CD4-positive, alpha-beta T cell (primary cell): ENCODE measurements around the gene MAP1LC3B. TPM values are rescaled to one million over a fixed set of nuclear protein-coding genes. Genes with fewer than 3 reads are reported as not detected.

Experiments used
- ATAC-seq: fragments of 200-7000 bp; cut with Tn5 transposase; one replicate; pipeline ENCODE4 v1.10.0; 2022; ENCODE audit warnings: mild to moderate bottlenecking; ENCODE audit not compliant: poor library complexity
- CTCF ChIA-PET: fragments of 350-600 bp; sonication (Branson Sonifier 250); formaldehyde crosslinking; loops from one replicate; lab custom pipeline; 2021; ENCODE audit warnings: antibody characterized with exemption, inconsistent platforms; lab: Charles Lee
- POLR2A ChIA-PET: fragments of 350-600 bp; sonication (Branson Sonifier 250); formaldehyde crosslinking; loops from one replicate; lab custom pipeline; 2021; ENCODE audit warnings: antibody characterized with exemption, inconsistent platforms; lab: Charles Lee
- DNase-seq, 14 experiments: peaks; one replicate each; pipeline ENCODE4 v3.0.0-alpha.2; 2013 to 2020; ENCODE audit warnings: mixed read lengths in 2 of 14
- H3K27ac ChIP-seq, 2 donors: one replicate each; pipeline versions ENCODE4 v1.5.1 to v1.7.0; 2013; ENCODE audit warnings: low read length in 2 of 2, low read depth in 1 of 2, mild to moderate bottlenecking in 1 of 2
- H3K27me3 ChIP-seq, 2 experiments: 1 replicate in 1 of 2; 2 replicates in 1 of 2; pipeline versions ENCODE4 v1.6.1 to v1.7.0; 2013; ENCODE audit warnings: low read length in 2 of 2, control low read depth in 1 of 2, mild to moderate bottlenecking in 1 of 2, moderate library complexity in 1 of 2; ENCODE audit not compliant: insufficient read depth in 2 of 2, control insufficient read depth in 1 of 2
- H3K36me3 ChIP-seq: one replicate; pipeline ENCODE4 v1.6.1; 2013; ENCODE audit warnings: low read length, control low read depth; ENCODE audit not compliant: insufficient read depth
- H3K4me1 ChIP-seq: one replicate; pipeline ENCODE4 v1.6.1; 2013; ENCODE audit warnings: low read length, control low read depth; ENCODE audit not compliant: insufficient read depth
- H3K4me3 ChIP-seq: one replicate; pipeline ENCODE4 v1.5.1; 2013; ENCODE audit warnings: mild to moderate bottlenecking, low read length, moderate library complexity
- H3K9me3 ChIP-seq, 2 experiments: 1 replicate in 1 of 2; 2 replicates in 1 of 2; pipeline versions ENCODE4 v1.6.1 to v1.7.0; 2013; ENCODE audit warnings: low read length in 2 of 2, mild to moderate bottlenecking in 2 of 2, control low read depth in 1 of 2, moderate library complexity in 1 of 2; ENCODE audit not compliant: control insufficient read depth in 1 of 2, insufficient read depth in 1 of 2
- H3K27ac Mint-ChIP-seq: one replicate; pipeline ENCODE4 v1.8.0; 2020; ENCODE audit warnings: mixed read lengths
- H3K27me3 Mint-ChIP-seq: one replicate; pipeline ENCODE4 v1.8.0; 2021; ENCODE audit warnings: mixed read lengths
- H3K36me3 Mint-ChIP-seq: one replicate; pipeline ENCODE4 v1.8.0; 2021; ENCODE audit warnings: low read depth, mixed read lengths
- H3K4me1 Mint-ChIP-seq: one replicate; pipeline ENCODE4 v1.8.0; 2021; ENCODE audit warnings: low read depth, mixed read lengths
- H3K4me3 Mint-ChIP-seq: one replicate; pipeline ENCODE4 v1.8.0; 2020; ENCODE audit warnings: mild to moderate bottlenecking, mixed read lengths
- H3K9me3 Mint-ChIP-seq: one replicate; pipeline ENCODE4 v1.8.0; 2020; ENCODE audit warnings: mixed read lengths
- intact Hi-C, 2 experiments: fragments of 100-400 bp; cut with DNase I in 1 of 2; cut with micrococcal nuclease in 1 of 2; formaldehyde crosslinking; loops; one replicate each; pipeline versions ENCODE4 v1.15.1 to v1.9.0; 2023 to 2025; cut with DNase I, micrococcal nuclease
- total RNA-seq, 174 experiments: library from RNA in 2 of 174; stranded (reverse) in 2 of 174; gene quantifications; one replicate each; pipeline ENCODE4 v1.2.3 and lab custom pipeline; 2021 to 2026
- TF ChIP-seq, protein P1 (sequence below): fragments of 200-600 bp; IDR thresholded peaks from one replicate; pipeline ENCODE4 v1.8.0; 2022; ENCODE audit warnings: antibody characterized with exemption, mild to moderate bottlenecking

MAP1LC3B gene
- total RNA-seq, 2 experiments from 2014 or later: 92.4 to 96.6 TPM

DNA sequence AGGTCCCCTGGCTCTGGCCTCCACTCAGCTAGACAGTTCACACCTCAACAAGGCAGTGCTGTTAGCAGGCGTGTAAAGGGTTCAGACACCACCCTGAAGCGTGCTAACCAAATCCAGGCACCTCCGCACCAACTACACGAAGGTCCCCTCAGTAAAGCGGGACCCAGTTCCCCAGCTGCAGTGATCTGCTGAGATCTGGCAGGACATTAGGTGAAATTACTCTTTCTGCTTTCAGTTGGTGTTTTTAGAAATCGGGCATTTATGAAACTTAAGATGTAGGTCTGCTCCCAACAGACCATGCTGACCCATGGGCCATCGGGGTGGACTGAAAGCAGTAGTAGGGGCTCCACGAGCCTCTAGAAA is 35.7 kb upstream of the MAP1LC3B start:
- CTCF ChIA-PET: no interaction called here
- peaks cover 44% of the 10 kb centered on the region for H3K36me3 ChIP-seq
- POLR2A ChIA-PET: no interaction called here
- Mint-ChIP-seq H3K27me3 (no peaks in the 10 kb centered on the region), H3K4me1 (no peaks in the 10 kb centered on the region), H3K27ac (no peak overlapping the region), H3K36me3 (peaks cover 51% of the 10 kb centered on the region), H3K9me3 (no peaks in the 10 kb centered on the region), H3K4me3 (no peak overlapping the region)
- intact Hi-C loops: no loop called here
- DNase-seq (no peak), ATAC-seq (no peak)
- no peak overlapping the region for H3K4me3 ChIP-seq
- TF ChIP-seq, protein P1, sequence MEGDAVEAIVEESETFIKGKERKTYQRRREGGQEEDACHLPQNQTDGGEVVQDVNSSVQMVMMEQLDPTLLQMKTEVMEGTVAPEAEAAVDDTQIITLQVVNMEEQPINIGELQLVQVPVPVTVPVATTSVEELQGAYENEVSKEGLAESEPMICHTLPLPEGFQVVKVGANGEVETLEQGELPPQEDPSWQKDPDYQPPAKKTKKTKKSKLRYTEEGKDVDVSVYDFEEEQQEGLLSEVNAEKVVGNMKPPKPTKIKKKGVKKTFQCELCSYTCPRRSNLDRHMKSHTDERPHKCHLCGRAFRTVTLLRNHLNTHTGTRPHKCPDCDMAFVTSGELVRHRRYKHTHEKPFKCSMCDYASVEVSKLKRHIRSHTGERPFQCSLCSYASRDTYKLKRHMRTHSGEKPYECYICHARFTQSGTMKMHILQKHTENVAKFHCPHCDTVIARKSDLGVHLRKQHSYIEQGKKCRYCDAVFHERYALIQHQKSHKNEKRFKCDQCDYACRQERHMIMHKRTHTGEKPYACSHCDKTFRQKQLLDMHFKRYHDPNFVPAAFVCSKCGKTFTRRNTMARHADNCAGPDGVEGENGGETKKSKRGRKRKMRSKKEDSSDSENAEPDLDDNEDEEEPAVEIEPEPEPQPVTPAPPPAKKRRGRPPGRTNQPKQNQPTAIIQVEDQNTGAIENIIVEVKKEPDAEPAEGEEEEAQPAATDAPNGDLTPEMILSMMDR: no peak
- H3K9me3 ChIP-seq: no peaks in the 10 kb centered on the region
- no peaks in the 10 kb centered on the region for H3K27me3 ChIP-seq
- no peak overlapping the region for H3K27ac ChIP-seq
- H3K4me1 ChIP-seq: no peaks in the 10 kb centered on the region

DNA sequence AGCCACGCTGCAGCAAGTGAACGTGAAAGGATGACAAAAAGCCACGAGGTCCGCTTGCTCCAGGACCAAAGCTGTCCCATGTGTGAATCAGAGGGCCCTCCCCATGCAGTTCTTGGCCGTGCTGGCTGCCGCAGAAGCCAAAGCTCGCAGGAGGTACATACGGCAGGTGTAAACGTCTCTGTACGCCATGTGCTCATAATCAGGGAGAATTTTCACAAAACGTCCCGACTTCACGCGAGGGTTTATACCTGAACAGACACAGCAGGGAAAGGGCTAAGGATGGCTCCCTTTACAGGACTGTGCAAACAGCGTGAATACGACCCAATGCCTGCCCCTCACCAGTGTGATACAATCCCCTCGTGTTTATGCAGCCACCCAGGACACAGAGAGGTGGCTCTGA is 33.9 kb upstream of the MAP1LC3B start:
- no peak overlapping the region for H3K4me3 Mint-ChIP-seq
- Histone ChIP-seq H3K4me1 (no peaks in the 10 kb centered on the region), H3K9me3 (no peaks in the 10 kb centered on the region), H3K36me3 (peaks cover 52% of the 10 kb centered on the region), H3K4me3 (no peak overlapping the region), H3K27ac (no peak overlapping the region), H3K27me3 (no peaks in the 10 kb centered on the region)
- no peaks in the 10 kb centered on the region for H3K4me1 Mint-ChIP-seq
- no peaks in the 10 kb centered on the region for H3K27me3 Mint-ChIP-seq
- intact Hi-C loops: no loop called here
- TF ChIP-seq, protein P1: no peak
- ChIA-PET POLR2A (interaction anchor here (0.9 kb wide), 1 partner anchor 25 kb away, joined by 3 read pairs; the partner anchor contains the start of gene FBXO31), CTCF (no interaction called here)
- no peaks in the 10 kb centered on the region for H3K9me3 Mint-ChIP-seq
- DNase-seq (no peak), ATAC-seq (no peak)
- H3K36me3 Mint-ChIP-seq: peaks cover 63% of the 10 kb centered on the region
- H3K27ac Mint-ChIP-seq: no peak overlapping the region

DNA sequence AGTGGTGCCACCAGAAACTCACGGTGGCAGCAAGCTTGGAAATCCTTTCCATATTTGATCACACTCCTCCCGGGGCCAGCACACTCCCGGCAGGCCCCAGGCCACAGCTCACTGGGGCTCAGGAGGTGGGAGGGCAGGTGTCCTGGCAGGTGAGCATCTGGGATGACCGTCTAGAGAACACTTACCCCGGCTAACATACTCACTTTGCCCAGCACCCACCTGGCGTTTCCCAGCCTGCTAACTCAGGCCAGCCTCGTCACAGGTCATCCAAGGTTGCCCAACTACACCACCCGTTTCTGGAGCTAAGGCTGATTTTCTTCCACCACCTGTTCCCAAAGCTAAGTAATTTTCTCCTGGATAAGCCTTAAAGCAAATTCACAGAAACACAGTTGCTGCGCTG is 33.4 kb upstream of the MAP1LC3B start:
- H3K27me3 ChIP-seq: no peaks in the 10 kb centered on the region
- TF ChIP-seq, protein P1: no peak
- H3K9me3 ChIP-seq: no peaks in the 10 kb centered on the region
- ChIA-PET CTCF (no interaction called here), POLR2A (interaction anchor here (0.9 kb wide), 1 partner anchor 25 kb away, joined by 3 read pairs; the partner anchor contains the start of gene FBXO31)
- no peak overlapping the region for H3K27ac ChIP-seq
- peaks cover 51% of the 10 kb centered on the region for H3K36me3 ChIP-seq
- Mint-ChIP-seq H3K4me1 (no peaks in the 10 kb centered on the region), H3K4me3 (no peak overlapping the region), H3K27ac (no peak overlapping the region), H3K27me3 (no peaks in the 10 kb centered on the region), H3K36me3 (peaks cover 67% of the 10 kb centered on the region), H3K9me3 (no peaks in the 10 kb centered on the region)
- intact Hi-C loops: no loop called here
- no peak for ATAC-seq
- H3K4me1 ChIP-seq: no peaks in the 10 kb centered on the region
- no peak for DNase-seq
- H3K4me3 ChIP-seq: no peak overlapping the region
